Liver (tissue), 3 donors: ENCODE measurements around the gene ILKAP.

Experiments
- EGR1 ChIP-seq, 2 donors: IDR thresholded peaks; 2 replicates each; pipeline ENCODE4 v1.6.1; 2016 to 2018; ENCODE audit warnings: antibody characterized with exemption in 2 of 2, low read depth in 2 of 2
- GABPA ChIP-seq, 2 donors: IDR thresholded peaks in 1 of 2; conservative IDR thresholded peaks in 1 of 2; 2 replicates each; pipeline ENCODE4 v1.6.1; 2016; ENCODE audit warnings: antibody characterized with exemption in 2 of 2, mild to moderate bottlenecking in 1 of 2, moderate library complexity in 1 of 2
- HNF4A ChIP-seq, 2 donors: conservative IDR thresholded peaks; 2 replicates each; pipeline ENCODE4 v1.6.1; 2016; ENCODE audit warnings: antibody characterized with exemption in 2 of 2, mild to moderate bottlenecking in 2 of 2
- HNF4G ChIP-seq: IDR thresholded peaks from 2 replicates; pipeline ENCODE4 v1.6.1; 2016; ENCODE audit warnings: antibody characterized with exemption
- RAD21 ChIP-seq, 2 donors: IDR thresholded peaks; 2 replicates each; pipeline ENCODE4 v1.6.1; 2016; ENCODE audit warnings: antibody characterized with exemption in 2 of 2, mild to moderate bottlenecking in 2 of 2
- TF ChIP-seq, protein P1 (sequence below): fragments of 150-350 bp; IDR thresholded peaks from 2 replicates; pipeline ENCODE4 v1.5.1; 2017; ENCODE audit warnings: improper control_type of control experiment, low read depth, low read length; ENCODE audit not compliant: missing input control
- TF ChIP-seq, protein P2 (sequence below): IDR thresholded peaks from 2 replicates; pipeline ENCODE4 v1.6.1; 2016; ENCODE audit warnings: antibody characterized with exemption
- donor health status: healthy.
- donor health status: healthy.

DNA sequence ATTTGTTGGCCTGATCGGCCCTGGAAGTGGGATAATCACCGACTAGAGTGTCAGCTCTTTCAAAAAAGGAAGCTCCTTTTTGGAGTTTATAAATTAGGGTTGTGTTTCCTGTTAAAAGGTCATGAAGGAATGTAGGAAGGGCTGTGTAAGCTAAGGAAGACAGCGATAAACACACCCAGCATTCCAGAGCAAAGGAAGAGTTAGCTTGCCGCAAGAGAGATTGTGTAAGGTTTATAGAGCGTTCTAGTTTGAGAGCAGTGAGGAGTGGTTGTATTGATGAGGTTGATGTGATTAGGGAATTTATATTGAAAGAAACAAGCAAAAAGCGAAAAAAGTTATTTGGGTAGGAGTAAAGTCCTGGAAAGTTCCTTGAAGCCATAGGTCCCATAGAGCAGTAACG is 3.5 kb upstream of the ILKAP start:
- TF ChIP-seq, protein P1, sequence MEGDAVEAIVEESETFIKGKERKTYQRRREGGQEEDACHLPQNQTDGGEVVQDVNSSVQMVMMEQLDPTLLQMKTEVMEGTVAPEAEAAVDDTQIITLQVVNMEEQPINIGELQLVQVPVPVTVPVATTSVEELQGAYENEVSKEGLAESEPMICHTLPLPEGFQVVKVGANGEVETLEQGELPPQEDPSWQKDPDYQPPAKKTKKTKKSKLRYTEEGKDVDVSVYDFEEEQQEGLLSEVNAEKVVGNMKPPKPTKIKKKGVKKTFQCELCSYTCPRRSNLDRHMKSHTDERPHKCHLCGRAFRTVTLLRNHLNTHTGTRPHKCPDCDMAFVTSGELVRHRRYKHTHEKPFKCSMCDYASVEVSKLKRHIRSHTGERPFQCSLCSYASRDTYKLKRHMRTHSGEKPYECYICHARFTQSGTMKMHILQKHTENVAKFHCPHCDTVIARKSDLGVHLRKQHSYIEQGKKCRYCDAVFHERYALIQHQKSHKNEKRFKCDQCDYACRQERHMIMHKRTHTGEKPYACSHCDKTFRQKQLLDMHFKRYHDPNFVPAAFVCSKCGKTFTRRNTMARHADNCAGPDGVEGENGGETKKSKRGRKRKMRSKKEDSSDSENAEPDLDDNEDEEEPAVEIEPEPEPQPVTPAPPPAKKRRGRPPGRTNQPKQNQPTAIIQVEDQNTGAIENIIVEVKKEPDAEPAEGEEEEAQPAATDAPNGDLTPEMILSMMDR = no peak
- TF ChIP-seq RAD21 (IDR thresholded peaks at IDR 0.05) = no peak
- no peak for TF ChIP-seq HNF4A (conservative IDR thresholded peaks at IDR 0.05)
- no peak for TF ChIP-seq EGR1 (IDR thresholded peaks at IDR 0.05; ENCODE audit: low read depth in 2 of 2)
- TF ChIP-seq, protein P2, sequence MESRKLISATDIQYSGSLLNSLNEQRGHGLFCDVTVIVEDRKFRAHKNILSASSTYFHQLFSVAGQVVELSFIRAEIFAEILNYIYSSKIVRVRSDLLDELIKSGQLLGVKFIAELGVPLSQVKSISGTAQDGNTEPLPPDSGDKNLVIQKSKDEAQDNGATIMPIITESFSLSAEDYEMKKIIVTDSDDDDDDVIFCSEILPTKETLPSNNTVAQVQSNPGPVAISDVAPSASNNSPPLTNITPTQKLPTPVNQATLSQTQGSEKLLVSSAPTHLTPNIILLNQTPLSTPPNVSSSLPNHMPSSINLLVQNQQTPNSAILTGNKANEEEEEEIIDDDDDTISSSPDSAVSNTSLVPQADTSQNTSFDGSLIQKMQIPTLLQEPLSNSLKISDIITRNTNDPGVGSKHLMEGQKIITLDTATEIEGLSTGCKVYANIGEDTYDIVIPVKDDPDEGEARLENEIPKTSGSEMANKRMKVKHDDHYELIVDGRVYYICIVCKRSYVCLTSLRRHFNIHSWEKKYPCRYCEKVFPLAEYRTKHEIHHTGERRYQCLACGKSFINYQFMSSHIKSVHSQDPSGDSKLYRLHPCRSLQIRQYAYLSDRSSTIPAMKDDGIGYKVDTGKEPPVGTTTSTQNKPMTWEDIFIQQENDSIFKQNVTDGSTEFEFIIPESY = no peak
- no peak for TF ChIP-seq GABPA (IDR thresholded peaks at IDR 0.05 in 1 of 2, conservative IDR thresholded peaks at IDR 0.05 in 1 of 2)
- TF ChIP-seq HNF4G = no peak
